ENCODE data around the gene MAEA. TPM values are rescaled to one million over a fixed set of nuclear protein-coding genes. Genes with fewer than 3 reads are reported as not detected.

Gene MAEA
- total and polyA plus RNA-seq, 2 of the 8 experiments (the other 6 are each of a cell fraction or from before 2014, with no cell fraction given): 75.8 to 133 TPM

DNA sequence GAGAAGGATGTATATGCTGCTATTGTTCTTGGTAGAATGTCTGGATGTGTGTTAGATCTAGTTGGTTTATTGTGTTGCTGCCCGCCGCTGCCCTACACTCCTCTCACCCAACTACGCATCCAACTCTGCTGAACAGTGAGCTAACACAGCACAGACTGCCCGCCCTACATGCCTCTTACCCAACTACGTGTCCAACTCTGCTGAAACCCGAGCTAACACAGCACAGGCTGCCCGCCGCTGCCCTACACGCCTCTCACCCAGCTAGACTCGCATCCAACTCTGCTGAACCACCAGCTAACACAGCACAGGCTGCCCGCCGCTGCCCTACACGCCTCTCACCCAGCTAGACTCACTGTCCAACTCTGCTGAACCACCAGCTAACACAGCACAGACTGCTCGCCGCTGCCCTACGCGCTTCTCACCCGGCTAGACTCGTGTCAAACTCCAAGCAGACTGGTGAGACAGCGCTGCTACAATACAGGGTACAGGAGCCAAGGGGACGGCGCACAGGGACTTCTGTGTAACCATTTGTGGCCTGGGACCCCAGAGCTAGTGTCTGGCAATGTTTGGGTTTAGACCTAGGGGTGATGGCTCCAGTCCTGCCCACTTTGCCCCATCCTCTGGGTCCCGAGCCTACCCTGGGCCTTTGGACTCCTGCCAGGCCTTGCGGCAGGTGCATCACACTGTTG lies 29.1 kb upstream of the MAEA start (continued):
- TF ChIP-seq, protein P1, sequence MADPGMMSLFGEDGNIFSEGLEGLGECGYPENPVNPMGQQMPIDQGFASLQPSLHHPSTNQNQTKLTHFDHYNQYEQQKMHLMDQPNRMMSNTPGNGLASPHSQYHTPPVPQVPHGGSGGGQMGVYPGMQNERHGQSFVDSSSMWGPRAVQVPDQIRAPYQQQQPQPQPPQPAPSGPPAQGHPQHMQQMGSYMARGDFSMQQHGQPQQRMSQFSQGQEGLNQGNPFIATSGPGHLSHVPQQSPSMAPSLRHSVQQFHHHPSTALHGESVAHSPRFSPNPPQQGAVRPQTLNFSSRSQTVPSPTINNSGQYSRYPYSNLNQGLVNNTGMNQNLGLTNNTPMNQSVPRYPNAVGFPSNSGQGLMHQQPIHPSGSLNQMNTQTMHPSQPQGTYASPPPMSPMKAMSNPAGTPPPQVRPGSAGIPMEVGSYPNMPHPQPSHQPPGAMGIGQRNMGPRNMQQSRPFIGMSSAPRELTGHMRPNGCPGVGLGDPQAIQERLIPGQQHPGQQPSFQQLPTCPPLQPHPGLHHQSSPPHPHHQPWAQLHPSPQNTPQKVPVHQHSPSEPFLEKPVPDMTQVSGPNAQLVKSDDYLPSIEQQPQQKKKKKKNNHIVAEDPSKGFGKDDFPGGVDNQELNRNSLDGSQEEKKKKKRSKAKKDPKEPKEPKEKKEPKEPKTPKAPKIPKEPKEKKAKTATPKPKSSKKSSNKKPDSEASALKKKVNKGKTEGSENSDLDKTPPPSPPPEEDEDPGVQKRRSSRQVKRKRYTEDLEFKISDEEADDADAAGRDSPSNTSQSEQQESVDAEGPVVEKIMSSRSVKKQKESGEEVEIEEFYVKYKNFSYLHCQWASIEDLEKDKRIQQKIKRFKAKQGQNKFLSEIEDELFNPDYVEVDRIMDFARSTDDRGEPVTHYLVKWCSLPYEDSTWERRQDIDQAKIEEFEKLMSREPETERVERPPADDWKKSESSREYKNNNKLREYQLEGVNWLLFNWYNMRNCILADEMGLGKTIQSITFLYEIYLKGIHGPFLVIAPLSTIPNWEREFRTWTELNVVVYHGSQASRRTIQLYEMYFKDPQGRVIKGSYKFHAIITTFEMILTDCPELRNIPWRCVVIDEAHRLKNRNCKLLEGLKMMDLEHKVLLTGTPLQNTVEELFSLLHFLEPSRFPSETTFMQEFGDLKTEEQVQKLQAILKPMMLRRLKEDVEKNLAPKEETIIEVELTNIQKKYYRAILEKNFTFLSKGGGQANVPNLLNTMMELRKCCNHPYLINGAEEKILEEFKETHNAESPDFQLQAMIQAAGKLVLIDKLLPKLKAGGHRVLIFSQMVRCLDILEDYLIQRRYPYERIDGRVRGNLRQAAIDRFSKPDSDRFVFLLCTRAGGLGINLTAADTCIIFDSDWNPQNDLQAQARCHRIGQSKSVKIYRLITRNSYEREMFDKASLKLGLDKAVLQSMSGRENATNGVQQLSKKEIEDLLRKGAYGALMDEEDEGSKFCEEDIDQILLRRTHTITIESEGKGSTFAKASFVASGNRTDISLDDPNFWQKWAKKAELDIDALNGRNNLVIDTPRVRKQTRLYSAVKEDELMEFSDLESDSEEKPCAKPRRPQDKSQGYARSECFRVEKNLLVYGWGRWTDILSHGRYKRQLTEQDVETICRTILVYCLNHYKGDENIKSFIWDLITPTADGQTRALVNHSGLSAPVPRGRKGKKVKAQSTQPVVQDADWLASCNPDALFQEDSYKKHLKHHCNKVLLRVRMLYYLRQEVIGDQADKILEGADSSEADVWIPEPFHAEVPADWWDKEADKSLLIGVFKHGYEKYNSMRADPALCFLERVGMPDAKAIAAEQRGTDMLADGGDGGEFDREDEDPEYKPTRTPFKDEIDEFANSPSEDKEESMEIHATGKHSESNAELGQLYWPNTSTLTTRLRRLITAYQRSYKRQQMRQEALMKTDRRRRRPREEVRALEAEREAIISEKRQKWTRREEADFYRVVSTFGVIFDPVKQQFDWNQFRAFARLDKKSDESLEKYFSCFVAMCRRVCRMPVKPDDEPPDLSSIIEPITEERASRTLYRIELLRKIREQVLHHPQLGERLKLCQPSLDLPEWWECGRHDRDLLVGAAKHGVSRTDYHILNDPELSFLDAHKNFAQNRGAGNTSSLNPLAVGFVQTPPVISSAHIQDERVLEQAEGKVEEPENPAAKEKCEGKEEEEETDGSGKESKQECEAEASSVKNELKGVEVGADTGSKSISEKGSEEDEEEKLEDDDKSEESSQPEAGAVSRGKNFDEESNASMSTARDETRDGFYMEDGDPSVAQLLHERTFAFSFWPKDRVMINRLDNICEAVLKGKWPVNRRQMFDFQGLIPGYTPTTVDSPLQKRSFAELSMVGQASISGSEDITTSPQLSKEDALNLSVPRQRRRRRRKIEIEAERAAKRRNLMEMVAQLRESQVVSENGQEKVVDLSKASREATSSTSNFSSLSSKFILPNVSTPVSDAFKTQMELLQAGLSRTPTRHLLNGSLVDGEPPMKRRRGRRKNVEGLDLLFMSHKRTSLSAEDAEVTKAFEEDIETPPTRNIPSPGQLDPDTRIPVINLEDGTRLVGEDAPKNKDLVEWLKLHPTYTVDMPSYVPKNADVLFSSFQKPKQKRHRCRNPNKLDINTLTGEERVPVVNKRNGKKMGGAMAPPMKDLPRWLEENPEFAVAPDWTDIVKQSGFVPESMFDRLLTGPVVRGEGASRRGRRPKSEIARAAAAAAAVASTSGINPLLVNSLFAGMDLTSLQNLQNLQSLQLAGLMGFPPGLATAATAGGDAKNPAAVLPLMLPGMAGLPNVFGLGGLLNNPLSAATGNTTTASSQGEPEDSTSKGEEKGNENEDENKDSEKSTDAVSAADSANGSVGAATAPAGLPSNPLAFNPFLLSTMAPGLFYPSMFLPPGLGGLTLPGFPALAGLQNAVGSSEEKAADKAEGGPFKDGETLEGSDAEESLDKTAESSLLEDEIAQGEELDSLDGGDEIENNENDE (IDR thresholded peaks at IDR 0.05; ENCODE audit: insufficient replicate concordance, low read length): no peak
- TF ChIP-seq RNF2 (IDR thresholded peaks at IDR 0.05; ENCODE audit: borderline replicate concordance, low read depth, low read length, missing control alignments, poor library complexity, severe bottlenecking): no peak
- no peak for TF ChIP-seq SP4 (IDR thresholded peaks at IDR 0.05; ENCODE audit: low read length)
- TF ChIP-seq, protein P2, sequence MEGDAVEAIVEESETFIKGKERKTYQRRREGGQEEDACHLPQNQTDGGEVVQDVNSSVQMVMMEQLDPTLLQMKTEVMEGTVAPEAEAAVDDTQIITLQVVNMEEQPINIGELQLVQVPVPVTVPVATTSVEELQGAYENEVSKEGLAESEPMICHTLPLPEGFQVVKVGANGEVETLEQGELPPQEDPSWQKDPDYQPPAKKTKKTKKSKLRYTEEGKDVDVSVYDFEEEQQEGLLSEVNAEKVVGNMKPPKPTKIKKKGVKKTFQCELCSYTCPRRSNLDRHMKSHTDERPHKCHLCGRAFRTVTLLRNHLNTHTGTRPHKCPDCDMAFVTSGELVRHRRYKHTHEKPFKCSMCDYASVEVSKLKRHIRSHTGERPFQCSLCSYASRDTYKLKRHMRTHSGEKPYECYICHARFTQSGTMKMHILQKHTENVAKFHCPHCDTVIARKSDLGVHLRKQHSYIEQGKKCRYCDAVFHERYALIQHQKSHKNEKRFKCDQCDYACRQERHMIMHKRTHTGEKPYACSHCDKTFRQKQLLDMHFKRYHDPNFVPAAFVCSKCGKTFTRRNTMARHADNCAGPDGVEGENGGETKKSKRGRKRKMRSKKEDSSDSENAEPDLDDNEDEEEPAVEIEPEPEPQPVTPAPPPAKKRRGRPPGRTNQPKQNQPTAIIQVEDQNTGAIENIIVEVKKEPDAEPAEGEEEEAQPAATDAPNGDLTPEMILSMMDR (IDR thresholded peaks at IDR 0.05; ENCODE audit: control extremely low read depth in 1 of 3, insufficient read depth in 1 of 3, low read depth in 1 of 3, low read length in 3 of 3): no peak
- TF ChIP-seq EZH2 (IDR thresholded peaks at IDR 0.05; ENCODE audit: low read depth, low read length, severe bottlenecking): no peak
- no peak for TF ChIP-seq RBBP5 (IDR thresholded peaks at IDR 0.05; ENCODE audit: borderline replicate concordance, low read depth, low read length)
- no peak for TF ChIP-seq SUZ12 (IDR thresholded peaks at IDR 0.05; ENCODE audit: low read length)

All from H1 (cell line).